Upper lobe of left lung (tissue), 6 donors: ENCODE results near the gene PLEKHH2. TPM values are rescaled to one million over a fixed set of nuclear protein-coding genes. Genes with fewer than 3 reads are reported as not detected.
"Not testable (repeated sequence)": the region's sequence is repeated elsewhere in the genome, so short reads cannot be mapped to it uniquely, and the experiment has no call there.

Experiments used
- ATAC-seq, 2 donors: fragments of 200-7000 bp; cut with Tn5 transposase; one replicate each; pipeline ENCODE4 v1.9.1; 2022; ENCODE audit warnings: mild to moderate bottlenecking in 2 of 2, moderate library complexity in 2 of 2; ENCODE audit not compliant: low FRiP score in 2 of 2
- DNase-seq, 2 donors: peaks; one replicate each; pipeline ENCODE4 v3.0.0-alpha.2; 2019 to 2020
- H3K27ac ChIP-seq, 4 donors: fragments of 200-600 bp; sonication (generic); one replicate each; pipeline ENCODE4 v1.5.1; 2016 to 2019
- H3K27me3 ChIP-seq, 4 donors: fragments of 200-600 bp; sonication (generic); one replicate each; pipeline ENCODE4 v1.5.1; 2017 to 2019
- H3K36me3 ChIP-seq, 4 donors: fragments of 200-600 bp; sonication (generic); one replicate each; pipeline ENCODE4 v1.5.1; 2016 to 2019
- H3K4me1 ChIP-seq, 4 donors: fragments of 200-600 bp; sonication (generic); one replicate each; pipeline ENCODE4 v1.5.1; 2018 to 2019
- H3K4me3 ChIP-seq, 4 donors: fragments of 200-600 bp; sonication (generic); one replicate each; pipeline ENCODE4 v1.5.1; 2017 to 2019; ENCODE audit warnings: mild to moderate bottlenecking in 2 of 4, moderate library complexity in 1 of 4
- H3K9me3 ChIP-seq, 4 donors: fragments of 200-600 bp; sonication (generic); one replicate each; pipeline ENCODE4 v1.5.1; 2018 to 2019
- EP300 ChIP-seq, 4 donors: sonication (generic); formaldehyde crosslinking; IDR thresholded peaks; one replicate each; pipeline ENCODE4 v1.5.1; 2017; ENCODE audit warnings: antibody characterized with exemption in 4 of 4, control low read depth in 2 of 4
- POLR2A ChIP-seq, 4 donors: fragments of 450-650 bp; IDR thresholded peaks; one replicate each; pipeline ENCODE4 v1.5.1; 2016 to 2017; ENCODE audit warnings: antibody characterized with exemption in 4 of 4, mild to moderate bottlenecking in 2 of 4
- POLR2AphosphoS5 ChIP-seq, 2 donors: sonication (generic); formaldehyde crosslinking; IDR thresholded peaks; one replicate each; pipeline ENCODE4 v1.5.1; 2017; ENCODE audit warnings: antibody characterized with exemption in 2 of 2
- WGBS, 2 donors: methylation state at CpG; one replicate each; pipeline ENCODE4 v1.1.5; 2017 to 2018; 5-methylcytosine and 5-hydroxymethylcytosine counted together
- total RNA-seq, 6 donors: library from RNA; depleted of rRNA in 4 of 6; stranded (reverse); fragments of >200 nt in 4 of 6; gene quantifications; one replicate each; pipeline versions ENCODE4 v1.1.0 to v1.2.1, GENCODE V29; 2016 to 2021
- TF ChIP-seq, protein P1 (sequence below), 6 experiments: fragments of 450-650 bp in 4 of 6; fragments of 200-600 bp in 2 of 6; sonication (generic) in 2 of 6; IDR thresholded peaks; one replicate each; pipeline ENCODE4 v1.5.1; 2016 to 2019; ENCODE audit warnings: antibody characterized with exemption in 6 of 6
- donor health status: DM: no; HTN: no; CAD: no; lungs with moderate emphysema.
- donor health status: DM: no; HTN: yes; CAD: no; lungs with severe emphysema.

PLEKHH2 gene
- total RNA-seq, 6 donors from 2014 or later: 32.2 to 273 (median 39.2) TPM

DNA sequence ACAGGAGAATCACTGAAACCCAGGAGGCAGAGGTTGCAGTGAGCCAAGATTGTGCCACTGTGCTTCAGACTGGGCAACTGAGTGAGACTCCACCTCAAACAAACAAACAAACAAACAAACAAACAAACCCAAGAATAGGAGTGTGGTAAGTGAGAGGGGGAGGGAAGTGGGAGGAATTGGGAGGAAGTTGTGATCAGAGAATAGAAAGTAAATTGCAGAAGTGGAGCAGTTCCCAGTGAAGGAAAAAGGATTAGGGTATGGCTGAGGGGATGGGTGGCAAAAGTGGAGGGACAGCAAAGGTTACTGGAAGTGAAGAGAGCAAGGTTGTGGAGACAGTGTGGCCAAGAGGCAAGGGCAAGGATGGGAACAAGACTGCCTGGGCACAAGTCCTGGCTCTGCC lies 80.3 kb downstream of the PLEKHH2 start:
- ATAC-seq (peak in 1 of 2 donors; percentile 43), DNase-seq (no peak)
- Histone ChIP-seq H3K9me3 (no peaks in the 10 kb centered on the region), H3K27ac (no peak overlapping the region), H3K4me3 (no peak overlapping the region), H3K27me3 (no peaks in the 10 kb centered on the region), H3K4me1 (no peaks in the 10 kb centered on the region), H3K36me3 (peaks cover 0 to 14% (median 0%) of the 10 kb centered on the region in 4 donors)
- TF ChIP-seq POLR2AphosphoS5 (IDR thresholded peaks at IDR 0.05) (no peak), POLR2A (IDR thresholded peaks at IDR 0.05) (no peak)

DNA sequence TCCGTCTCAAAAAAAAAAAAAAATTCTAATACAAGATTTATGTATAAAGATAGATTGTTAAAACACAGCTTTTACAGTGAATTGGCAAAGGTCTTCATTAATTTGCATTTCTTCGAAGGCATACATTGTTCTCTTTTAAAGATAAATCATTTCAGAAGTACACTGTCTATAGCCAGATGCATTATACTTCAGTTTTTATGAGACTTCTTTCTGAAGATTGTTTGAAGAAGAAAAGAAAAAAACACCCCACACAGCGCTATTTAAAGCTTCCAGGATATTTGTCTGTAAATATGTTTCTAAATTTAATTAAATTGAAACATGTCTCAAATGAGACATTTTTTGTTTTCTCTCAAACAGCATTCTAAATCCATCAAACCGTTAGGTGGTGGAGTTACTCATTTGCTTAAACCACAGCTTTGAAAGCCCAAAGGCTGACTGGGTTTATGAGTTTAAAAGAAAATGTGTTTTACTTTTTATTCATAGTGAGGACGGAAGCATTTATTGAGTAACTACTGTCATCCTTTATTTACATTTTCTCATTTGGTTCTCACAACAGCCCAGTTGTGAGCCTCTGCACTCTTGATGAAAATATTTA lies 81.6 kb downstream of the PLEKHH2 start:
- TF ChIP-seq, protein P1, sequence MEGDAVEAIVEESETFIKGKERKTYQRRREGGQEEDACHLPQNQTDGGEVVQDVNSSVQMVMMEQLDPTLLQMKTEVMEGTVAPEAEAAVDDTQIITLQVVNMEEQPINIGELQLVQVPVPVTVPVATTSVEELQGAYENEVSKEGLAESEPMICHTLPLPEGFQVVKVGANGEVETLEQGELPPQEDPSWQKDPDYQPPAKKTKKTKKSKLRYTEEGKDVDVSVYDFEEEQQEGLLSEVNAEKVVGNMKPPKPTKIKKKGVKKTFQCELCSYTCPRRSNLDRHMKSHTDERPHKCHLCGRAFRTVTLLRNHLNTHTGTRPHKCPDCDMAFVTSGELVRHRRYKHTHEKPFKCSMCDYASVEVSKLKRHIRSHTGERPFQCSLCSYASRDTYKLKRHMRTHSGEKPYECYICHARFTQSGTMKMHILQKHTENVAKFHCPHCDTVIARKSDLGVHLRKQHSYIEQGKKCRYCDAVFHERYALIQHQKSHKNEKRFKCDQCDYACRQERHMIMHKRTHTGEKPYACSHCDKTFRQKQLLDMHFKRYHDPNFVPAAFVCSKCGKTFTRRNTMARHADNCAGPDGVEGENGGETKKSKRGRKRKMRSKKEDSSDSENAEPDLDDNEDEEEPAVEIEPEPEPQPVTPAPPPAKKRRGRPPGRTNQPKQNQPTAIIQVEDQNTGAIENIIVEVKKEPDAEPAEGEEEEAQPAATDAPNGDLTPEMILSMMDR (IDR thresholded peaks at IDR 0.05): no peak
- TF ChIP-seq EP300 (IDR thresholded peaks at IDR 0.05) (no peak), POLR2AphosphoS5 (IDR thresholded peaks at IDR 0.05) (no peak), POLR2A (IDR thresholded peaks at IDR 0.05) (no peak)
- Histone ChIP-seq H3K4me3 (no peak overlapping the region), H3K9me3 (no peaks in the 10 kb centered on the region), H3K27me3 (no peaks in the 10 kb centered on the region), H3K36me3 (peaks cover 0 to 5% (median 0%) of the 10 kb centered on the region in 4 donors), H3K4me1 (no peaks in the 10 kb centered on the region), H3K27ac (no peak overlapping the region)
- ATAC-seq: no peak
- 79 to 82% methylated on average over 5 of the region's 5 CpGs for WGBS, 2 donors
- no peak for DNase-seq

DNA sequence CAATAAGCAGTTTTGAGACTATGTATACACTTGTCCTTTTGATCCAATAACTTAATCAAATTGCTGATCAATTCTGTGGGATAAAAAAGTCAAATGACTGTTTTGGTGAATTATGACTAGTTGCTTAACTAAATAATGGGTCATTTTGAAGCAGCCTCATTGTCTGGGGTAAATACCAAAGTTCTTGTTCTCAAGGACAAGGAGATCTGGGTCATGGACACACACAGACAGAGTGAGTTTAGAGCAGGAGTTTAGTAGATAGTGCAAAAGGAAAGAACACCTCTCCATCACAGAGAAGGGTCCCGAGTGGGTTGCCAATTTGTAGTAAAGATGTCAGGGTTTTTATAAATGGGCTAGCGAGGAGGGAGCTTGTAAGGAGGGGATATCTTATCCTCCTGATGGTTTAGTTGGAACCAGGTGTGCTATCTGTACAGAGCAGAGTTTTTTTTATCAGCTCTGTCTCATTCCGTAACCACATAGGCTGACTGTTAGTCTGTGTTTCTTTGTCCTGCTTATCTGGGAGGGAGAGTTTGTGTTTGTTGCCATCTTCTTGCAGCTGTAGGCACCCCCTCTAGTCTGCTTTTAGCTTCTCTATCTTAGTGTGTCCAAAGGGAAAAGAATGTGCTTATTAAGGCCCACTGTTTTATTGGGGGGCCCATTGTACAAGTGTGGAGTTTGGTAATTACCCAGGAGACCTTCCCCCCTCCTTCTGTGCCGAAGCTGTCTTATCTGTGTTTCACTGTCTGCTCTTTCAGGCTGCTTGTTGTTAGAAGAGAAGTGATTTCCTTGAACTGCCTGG lies 87.9 kb downstream of the PLEKHH2 start:
- ATAC-seq (no peak), DNase-seq (no peak)
- no peaks in the 10 kb centered on the region for H3K27me3 ChIP-seq
- H3K9me3 ChIP-seq: no peaks in the 10 kb centered on the region
- 57 to 68% methylated on average over 4 of the region's 4 CpGs for WGBS, 2 donors
- H3K27ac ChIP-seq: no peak overlapping the region
- peaks cover 0 to 5% (median 0%) of the 10 kb centered on the region in 4 donors for H3K36me3 ChIP-seq
- TF ChIP-seq EP300 (IDR thresholded peaks at IDR 0.05): no peak
- no peak for TF ChIP-seq POLR2AphosphoS5 (IDR thresholded peaks at IDR 0.05)
- TF ChIP-seq POLR2A (IDR thresholded peaks at IDR 0.05): no peak
- TF ChIP-seq, protein P1 (IDR thresholded peaks at IDR 0.05): no peak
- no peak overlapping the region for H3K4me3 ChIP-seq
- H3K4me1 ChIP-seq: no peaks in the 10 kb centered on the region

DNA sequence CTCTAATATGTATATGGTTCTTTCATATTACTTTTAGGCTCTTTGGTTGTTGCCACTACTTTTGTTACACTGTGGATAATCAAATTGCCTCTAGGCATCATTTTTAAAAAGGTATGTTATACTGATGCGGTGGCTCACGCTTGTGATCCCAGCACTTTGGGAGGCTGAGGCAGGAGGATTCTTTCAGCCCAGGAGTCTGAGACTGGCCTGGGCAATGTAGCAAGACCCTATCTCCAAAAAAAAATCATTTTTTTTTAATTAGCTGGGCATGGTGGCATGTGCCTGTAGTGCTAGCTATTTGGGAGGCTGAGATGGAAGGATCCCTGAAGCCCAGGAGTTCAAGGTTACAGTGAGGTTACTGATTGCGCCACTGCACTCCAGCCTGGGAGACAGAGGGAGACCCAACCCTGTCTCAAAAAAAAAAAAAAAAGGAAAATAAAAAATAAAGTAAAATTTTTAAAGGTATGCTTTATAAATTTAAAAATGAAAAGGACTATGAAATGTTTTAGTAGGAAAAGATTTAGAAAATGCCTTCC lies 88.7 kb downstream of the PLEKHH2 start:
- Histone ChIP-seq H3K4me3 (no peak overlapping the region), H3K27me3 (no peaks in the 10 kb centered on the region), H3K9me3 (no peaks in the 10 kb centered on the region), H3K4me1 (no peaks in the 10 kb centered on the region), H3K27ac (no peak overlapping the region), H3K36me3 (peaks cover 0 to 5% (median 0%) of the 10 kb centered on the region in 4 donors)
- WGBS, 2 donors: 92 to 97% methylated on average over 3 of the region's 3 CpGs
- ATAC-seq (no peak), DNase-seq (no peak)
- TF ChIP-seq POLR2AphosphoS5 (IDR thresholded peaks at IDR 0.05): no peak
- TF ChIP-seq, protein P1 (IDR thresholded peaks at IDR 0.05): no peak
- no peak for TF ChIP-seq EP300 (IDR thresholded peaks at IDR 0.05)
- TF ChIP-seq POLR2A (IDR thresholded peaks at IDR 0.05): no peak

DNA sequence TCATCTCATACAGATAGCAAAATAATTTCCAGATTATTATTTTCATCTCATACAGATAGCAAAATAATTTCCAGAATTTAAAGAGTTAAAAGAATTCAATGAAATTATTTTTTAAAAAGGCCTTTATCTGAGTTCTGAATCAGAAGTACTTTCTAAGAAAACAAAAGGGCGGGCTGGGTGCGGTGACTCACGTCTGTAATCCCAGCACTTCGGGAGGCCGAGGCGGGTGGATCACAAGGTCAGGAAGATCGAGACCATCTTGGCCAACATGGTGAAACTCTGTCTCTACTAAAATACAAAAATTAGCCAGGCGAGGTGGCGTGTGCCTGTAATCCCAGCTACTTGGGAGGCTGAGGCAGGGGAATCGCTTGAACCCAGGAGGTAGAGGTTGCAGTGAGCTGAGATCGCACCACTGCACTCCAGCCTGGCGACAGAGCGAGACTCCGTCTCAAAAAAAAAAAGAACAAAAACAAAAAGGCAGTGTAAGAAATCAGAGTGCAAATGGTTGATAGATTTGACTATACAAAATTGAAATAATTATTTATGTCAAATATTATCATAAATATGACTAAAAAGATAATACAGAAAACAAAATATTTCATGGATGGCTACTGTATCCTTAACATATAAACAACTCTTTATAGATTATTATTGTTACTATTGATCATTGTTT lies 90.0 kb downstream of the PLEKHH2 start:
- H3K4me1 ChIP-seq, H3K9me3 ChIP-seq, H3K4me3 ChIP-seq, ATAC-seq, H3K27ac ChIP-seq, H3K36me3 ChIP-seq, DNase-seq, H3K27me3 ChIP-seq: not testable (repeated sequence)
- WGBS, 2 donors: 75 to 77% methylated on average over 14 of the region's 14 CpGs
